ENCODE data around the gene SKAP2.
A peak's percentile ranks its signal among the peaks of the same experiment; 100 is the strongest.

Gene SKAP2, protein sequence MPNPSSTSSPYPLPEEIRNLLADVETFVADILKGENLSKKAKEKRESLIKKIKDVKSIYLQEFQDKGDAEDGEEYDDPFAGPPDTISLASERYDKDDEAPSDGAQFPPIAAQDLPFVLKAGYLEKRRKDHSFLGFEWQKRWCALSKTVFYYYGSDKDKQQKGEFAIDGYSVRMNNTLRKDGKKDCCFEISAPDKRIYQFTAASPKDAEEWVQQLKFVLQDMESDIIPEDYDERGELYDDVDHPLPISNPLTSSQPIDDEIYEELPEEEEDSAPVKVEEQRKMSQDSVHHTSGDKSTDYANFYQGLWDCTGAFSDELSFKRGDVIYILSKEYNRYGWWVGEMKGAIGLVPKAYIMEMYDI

DNA sequence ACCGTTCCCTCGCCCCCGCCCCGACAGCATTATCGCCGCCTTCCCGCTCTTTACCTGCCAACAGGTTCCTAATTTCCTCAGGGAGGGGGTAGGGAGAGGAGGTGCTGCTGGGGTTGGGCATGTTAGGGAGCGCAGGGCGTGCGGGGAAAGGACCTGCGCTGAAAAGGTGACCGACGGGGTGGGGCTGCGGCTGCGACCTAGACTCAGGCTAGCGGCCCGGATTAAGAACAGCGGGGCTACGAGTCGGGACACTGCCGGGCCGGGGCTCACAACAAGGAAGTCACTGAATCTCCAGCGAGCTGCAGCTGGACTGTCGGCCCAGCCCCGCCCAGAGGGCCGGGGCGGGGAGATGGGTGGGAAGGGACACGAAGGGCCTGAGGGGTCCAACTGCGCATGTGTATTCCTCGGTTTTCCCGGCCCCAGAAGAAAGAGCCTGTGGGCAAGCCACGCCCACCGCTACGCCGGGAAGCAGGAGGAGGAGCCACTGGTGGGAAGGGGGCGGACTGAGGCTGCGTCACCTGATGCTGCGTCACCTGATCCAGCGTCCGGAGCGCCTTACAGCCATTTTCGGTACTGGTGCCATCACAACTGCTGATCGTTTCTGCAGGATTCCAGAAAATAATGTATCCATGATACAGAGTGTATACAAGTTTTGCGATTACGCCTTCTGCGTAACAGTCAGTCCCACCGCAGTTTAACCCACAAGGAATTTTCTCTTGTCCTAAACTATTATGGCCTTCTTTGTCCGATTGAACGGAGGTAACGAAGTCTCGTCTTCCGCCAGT is at the start of gene SKAP2:
Gene SKAP2, minus strand, starts transcription at position 282 of the 785 bp plus-strand sequence. Its CDS starts 161 bp downstream, at position 121.
- DNase-seq: peak; percentile 94

DNA sequence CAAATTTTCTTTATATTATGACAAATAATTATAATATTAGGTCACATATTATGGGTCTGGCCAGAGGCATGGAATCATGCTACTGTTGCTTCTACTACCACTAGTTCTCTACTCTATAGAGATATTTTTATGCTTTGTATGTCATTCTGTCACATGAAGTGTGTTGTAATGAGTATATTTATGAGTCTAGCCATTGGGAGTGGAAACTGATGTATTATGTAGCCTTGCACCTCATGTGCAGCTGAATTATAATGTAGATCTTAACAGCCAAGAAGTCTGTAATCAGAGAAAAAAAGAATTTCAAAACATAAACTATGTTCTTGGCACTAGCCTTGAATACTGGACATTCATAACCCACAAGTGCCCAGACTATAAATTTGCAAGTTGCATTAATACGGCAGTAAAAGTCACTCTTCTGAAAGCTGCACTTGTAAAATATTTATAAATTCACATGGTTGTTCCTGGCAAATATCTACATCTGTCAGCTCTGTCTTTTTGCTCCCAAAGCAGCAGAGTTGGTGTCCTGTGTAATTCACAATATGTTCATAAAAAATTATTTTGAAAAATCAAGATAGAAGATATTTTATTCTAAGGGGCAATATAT is 48.6 kb upstream of the SKAP2 start:
- no peak for DNase-seq

GRCh38 chr7:26912338-26912737 is 47.9 kb upstream of the SKAP2 start:
- DNase-seq: no peak

- DNase-seq: no peak
Measured at GRCh38 chr7:26910221-26910620, 45.8 kb upstream of the SKAP2 start.

DNA sequence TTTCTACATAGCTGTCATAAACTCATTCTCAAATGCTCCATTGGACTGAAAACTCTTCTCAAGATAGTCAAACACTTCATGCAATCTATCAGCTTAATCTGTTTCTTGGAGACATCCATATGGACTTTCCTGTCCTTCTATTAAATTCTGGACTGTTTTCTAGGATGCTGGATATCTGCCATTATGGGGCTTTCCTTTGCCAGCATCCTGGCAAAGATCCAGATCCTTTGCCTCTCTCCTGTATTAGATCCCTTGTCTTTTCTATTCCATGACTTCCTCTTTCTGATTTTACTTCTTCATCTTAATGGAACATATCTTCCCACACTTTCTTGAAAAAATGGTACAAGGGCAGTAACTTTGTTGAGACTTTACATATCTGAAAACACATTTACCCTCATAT is 35.9 kb upstream of the SKAP2 start:
- no peak for DNase-seq

GRCh38 chr7:26899519-26899918 is 35.1 kb upstream of the SKAP2 start:
- no peak for DNase-seq

DNA sequence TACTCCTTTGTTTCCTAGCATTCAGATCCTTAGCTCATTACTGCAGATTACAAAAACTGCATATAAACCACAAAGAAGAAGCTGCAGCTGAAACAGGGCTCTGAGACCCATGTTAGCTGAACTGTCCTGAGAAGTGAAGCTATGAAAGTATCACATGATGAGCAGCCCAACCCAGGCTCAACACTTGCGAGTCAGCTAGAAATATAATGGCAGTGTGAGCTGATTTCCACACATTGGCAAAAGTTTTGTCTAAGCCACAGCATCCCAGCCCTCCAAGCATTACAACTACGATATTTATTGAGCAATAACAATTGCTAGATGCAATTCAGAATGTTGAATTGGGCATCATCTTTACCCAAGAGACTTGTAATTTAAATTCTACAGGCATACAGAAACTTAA is 34.5 kb upstream of the SKAP2 start:
- DNase-seq: no peak

GRCh38 chr7:26897928-26898327 is 33.5 kb upstream of the SKAP2 start:
- no peak for DNase-seq

- no peak for DNase-seq
Measured at GRCh38 chr7:26891400-26892350, 27.3 kb upstream of the SKAP2 start.

- DNase-seq: no peak
Measured at GRCh38 chr7:26880852-26881251, 16.5 kb upstream of the SKAP2 start.

DNA sequence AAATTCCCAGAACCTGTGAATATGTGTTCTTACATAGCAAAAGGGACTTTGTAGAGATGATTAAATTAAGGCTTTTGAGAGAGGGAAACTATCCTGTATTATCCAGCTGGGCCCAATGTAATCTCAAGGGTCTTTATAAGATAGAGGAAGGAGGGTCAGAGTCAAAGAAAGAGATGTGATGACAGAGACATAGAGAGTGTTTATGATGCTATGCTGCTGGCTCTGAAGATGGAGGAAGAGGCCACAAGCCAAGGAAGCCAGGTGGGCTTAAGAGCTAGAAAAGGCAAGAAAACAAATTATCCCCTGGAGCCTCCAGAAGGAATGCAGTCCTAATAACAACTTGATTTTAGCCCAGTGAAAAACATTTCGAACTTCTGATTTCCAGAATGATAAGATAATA is 15.3 kb upstream of the SKAP2 start:
- no peak for DNase-seq

DNA sequence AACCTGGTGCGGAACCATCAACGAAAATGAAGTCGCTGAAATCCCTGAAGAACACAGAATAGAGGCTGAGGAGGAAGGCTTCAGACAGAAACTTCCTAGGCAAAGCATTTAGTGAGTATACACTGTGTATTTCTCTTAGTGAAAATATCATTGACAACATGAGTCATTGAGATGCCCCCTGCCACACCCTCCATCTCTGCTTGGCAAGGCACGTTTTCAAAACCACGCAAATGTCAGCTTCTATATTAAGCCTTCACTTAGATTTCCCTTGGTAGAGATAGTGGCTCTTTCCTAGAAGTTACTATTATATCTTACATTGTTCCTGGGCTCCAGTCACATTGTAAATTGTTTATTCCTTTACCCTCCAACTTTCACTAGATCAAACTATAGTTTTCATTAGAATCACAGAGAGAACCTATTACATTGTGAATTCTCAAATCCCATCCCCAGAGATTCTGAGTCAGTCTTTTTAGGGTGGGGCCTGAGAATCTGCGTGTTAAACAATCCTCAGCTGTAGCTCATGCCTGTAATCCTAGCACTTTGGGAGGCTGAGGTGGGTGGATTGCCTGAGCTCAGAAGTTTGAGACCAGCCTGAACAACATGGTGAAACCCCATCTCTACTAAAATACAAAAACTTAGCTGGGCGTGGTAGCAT is 4.6 kb upstream of the SKAP2 start:
- DNase-seq: no peak

GRCh38 chr7:26865094-26865388 is 651 bp upstream of the SKAP2 start:
- DNase-seq: no peak

GRCh38 chr7:26863518-26864308 is 677 bp downstream of the SKAP2 start:
- DNase-seq: no peak

DNA sequence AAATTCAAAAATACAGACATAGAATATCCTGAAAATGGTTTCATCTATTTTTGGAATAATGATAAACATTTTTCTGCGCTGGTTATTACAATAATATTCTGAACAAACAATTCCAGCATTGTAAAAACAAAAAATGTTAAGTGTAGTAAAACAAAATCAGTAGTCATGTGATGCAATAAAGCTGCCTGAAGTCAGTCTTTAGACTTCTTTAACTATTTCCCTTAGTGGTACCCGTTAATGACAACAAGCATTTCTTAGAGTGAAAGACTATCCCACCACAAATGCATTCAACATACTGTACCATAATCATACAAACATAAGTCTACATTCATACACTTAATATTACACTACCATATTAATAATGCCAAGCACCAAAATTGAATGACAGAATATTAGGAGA is 1.6 kb downstream of the SKAP2 start:
- no peak for DNase-seq

GRCh38 chr7:26861050-26861449 is 3.3 kb downstream of the SKAP2 start:
- DNase-seq: no peak

DNA sequence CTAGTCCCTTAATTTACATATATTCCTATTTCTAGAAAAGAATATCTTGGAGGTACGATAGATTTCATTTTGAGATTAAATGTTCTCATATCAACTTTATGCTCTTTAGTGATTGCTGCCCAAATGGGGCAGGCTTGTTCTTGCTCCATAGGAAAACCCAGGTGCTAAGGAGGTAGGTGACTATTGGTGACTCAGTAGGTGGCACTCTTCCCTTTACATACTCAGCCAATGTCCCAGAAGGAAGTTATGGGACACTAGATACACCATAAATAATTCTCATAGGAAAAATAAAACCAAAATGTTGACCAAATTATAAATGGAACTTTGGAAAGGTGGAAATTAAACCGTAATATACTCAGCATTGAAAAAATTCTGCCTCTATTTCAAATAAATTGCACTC is 4.0 kb downstream of the SKAP2 start:
- no peak for DNase-seq

DNA sequence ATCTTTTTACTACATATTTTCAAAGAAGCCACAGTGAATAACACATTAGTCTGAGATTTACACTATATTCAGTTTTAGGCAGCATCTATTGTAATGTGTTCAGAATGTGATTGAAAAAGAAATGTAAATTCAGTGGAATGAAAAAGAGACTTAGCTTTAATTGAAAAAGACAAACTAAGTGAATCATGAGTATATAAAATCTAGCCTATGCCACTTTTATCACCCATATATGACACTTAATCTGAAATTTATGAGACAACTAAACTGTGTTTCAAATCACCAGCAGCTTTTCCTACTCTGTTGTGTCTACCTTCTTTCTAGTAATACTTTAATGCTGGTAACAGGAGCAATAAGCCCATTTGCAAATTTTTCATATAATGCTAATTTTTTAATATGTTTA is 4.7 kb downstream of the SKAP2 start:
- no peak for DNase-seq

- DNase-seq: no peak
Measured at GRCh38 chr7:26858735-26859134, 5.7 kb downstream of the SKAP2 start.

DNA sequence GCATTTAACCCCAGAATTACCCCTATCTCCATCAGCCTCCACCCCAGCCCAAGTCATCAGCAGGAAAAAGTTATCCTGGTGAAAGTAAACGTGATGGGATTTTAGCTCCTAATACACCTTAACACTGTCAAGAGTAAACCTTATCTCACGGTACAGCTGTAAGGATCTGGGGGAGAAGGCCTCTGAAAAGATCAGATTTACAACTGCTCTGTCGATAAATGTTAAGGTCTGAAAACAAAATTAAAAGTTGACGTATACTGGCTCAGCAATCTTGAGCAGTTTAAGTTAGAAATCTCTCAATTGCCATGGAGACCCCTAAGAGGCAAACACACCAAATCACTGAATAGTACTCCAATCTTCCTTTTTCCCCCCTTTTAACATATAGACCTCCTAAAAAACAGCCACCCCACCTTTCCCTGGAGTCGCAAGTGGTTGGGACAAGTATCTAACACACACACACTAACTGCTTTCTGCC is 6.1 kb downstream of the SKAP2 start:
- DNase-seq: no peak

GRCh38 chr7:26857506-26858240 is 6.7 kb downstream of the SKAP2 start:
- DNase-seq: no peak

Measured in activated effector memory CD4-positive, alpha-beta T cell treated with anti-CD3 and anti-CD28 coated beads, Interleukin-2, amount 50 U/mL, for 16 hours (primary cell).